ENCODE results near the gene FANCF. TPM values are rescaled to one million over a fixed set of nuclear protein-coding genes. Genes with fewer than 3 reads are reported as not detected.

Gene FANCF, protein sequence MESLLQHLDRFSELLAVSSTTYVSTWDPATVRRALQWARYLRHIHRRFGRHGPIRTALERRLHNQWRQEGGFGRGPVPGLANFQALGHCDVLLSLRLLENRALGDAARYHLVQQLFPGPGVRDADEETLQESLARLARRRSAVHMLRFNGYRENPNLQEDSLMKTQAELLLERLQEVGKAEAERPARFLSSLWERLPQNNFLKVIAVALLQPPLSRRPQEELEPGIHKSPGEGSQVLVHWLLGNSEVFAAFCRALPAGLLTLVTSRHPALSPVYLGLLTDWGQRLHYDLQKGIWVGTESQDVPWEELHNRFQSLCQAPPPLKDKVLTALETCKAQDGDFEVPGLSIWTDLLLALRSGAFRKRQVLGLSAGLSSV
- total RNA-seq: 10 to 100 TPM in 2 of 3 donors, 1 to 10 TPM in 1; 9.5 to 14.7 (median 12.9) TPM
- long read RNA-seq, donor 1, transcript FANCF-201 (1 exons, 2,952 nt): major isoform, 19 of 20 reads
- long read RNA-seq, donor 1, partial matches to known transcripts: 0 of 20 reads
- long read RNA-seq, donor 1, other reads (novel, unspliced or antisense): 1 of 20 reads
- long read RNA-seq, donor 2, transcript FANCF-201 (1 exons, 2,952 nt): major isoform, 13 of 13 reads
- long read RNA-seq, donor 2, partial matches to known transcripts: 0 of 13 reads
- long read RNA-seq, donor 2, other reads (novel, unspliced or antisense): 0 of 13 reads

- H3K4me1 ChIP-seq (ENCODE audit: low read depth): peaks cover 7% of the 10 kb centered on the region
- H3K36me3 ChIP-seq (ENCODE audit: low read depth): no peaks in the 10 kb centered on the region
- no peak for TF ChIP-seq CTCF (IDR thresholded peaks at IDR 0.05)
- H3K9me3 ChIP-seq: no peaks in the 10 kb centered on the region
- intact Hi-C loops (cut with DNase I, micrococcal nuclease): no loop called here
- ATAC-seq (peak; percentile 97), DNase-seq (peak; percentile 92 to 99 (median 93))
- H3K4me3 ChIP-seq: peak within 1 kb of the TSS; percentile 71
Measured at GRCh38 chr11:22625448-22626287, at the start of gene FANCF. TSS of gene FANCF (minus strand) at chr11:22625823. CDS start at chr11:22625810, 13 bp downstream.

DNA sequence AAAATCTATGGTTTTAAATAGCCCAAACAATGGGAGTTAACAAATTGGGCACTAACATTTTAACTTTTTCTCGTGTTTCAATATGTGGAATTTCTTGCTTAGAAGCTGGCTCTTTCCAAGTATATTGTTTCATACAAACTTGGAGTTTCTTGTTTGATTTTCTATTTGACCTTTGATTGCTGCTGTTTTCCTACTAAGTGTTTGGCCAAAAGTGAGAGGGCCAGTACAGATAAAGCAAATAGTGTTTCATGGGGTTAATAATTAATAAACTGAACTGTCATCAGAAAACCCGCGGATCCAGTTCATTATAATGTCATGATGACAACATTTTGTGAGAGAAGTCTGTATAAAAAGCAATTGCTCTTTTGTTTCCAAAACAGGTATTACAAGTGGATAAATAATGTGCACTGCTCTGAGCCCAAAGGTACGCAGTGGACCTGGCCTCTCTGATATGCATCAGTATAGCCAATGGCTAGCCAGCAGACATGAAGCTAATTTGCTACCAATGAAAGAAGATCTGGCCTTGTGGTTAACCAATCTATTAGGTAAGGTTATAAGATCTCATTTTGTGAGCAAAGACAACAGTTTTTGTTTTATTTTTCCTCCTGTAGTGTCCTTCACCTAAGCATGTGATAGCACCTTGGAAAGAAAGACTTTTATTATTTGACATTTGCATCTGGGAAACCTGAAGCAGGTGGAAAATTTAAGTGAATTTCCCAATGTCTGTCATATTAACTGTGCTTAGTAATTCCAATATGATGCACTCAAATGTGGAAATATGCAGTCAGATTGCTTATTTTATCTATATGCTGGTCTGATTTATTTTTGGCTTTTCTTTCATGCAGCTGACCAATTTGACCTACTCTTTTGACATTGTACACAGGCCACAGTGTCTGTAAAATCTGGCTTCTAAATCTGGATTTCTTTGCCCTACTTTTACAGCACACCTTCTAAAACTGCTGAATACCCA is 49.1 kb upstream of the FANCF start:
- peak; percentile 87 for ATAC-seq
- H3K9me3 ChIP-seq: no peaks in the 10 kb centered on the region
- no peak for DNase-seq
- H3K36me3 ChIP-seq (ENCODE audit: low read depth): no peaks in the 10 kb centered on the region
- intact Hi-C loops (cut with DNase I, micrococcal nuclease): no loop called here
- no peaks in the 10 kb centered on the region for H3K4me1 ChIP-seq (ENCODE audit: low read depth)
- TF ChIP-seq CTCF (IDR thresholded peaks at IDR 0.05): no peak
- H3K4me3 ChIP-seq: no peak overlapping the region

- H3K4me3 ChIP-seq: no peak overlapping the region
- H3K36me3 ChIP-seq (ENCODE audit: low read depth): no peaks in the 10 kb centered on the region
- intact Hi-C loops (cut with DNase I, micrococcal nuclease): loop anchor here in 1 of 2 donors (2.0 kb wide), 2 partner anchors 59 to 115 kb away; no protein-coding TSS in a partner anchor
- no peaks in the 10 kb centered on the region for H3K9me3 ChIP-seq
- no peaks in the 10 kb centered on the region for H3K4me1 ChIP-seq (ENCODE audit: low read depth)
- no peak for ATAC-seq
- no peak for DNase-seq
- TF ChIP-seq CTCF (IDR thresholded peaks at IDR 0.05): no peak
Measured at GRCh38 chr11:22671751-22672150, 46.1 kb upstream of the FANCF start.

DNA sequence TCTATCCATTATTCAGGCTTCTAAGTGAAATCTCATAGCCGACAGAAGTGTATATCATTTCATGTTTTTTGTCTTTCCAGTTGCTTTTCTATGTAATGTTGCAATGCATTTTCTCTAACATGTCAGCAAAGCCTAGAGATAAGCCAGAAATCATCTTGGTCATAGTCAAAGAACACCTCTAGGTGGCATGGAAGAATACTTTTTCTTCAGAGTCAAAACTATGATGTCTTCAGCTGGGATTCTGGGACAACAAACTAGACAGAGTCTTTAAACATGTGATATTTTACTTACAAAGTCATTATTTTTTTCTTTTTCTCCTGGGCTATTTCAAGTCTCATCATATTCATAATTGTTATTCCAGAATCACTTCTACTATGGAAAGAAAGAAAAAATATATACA is 45.2 kb upstream of the FANCF start:
- no peak for DNase-seq
- no peaks in the 10 kb centered on the region for H3K4me1 ChIP-seq (ENCODE audit: low read depth)
- ATAC-seq: peak; percentile 54

More for the DNA sequence above, 45.2 kb upstream of the FANCF start:
- Histone ChIP-seq H3K9me3 (no peaks in the 10 kb centered on the region), H3K36me3 (ENCODE audit: low read depth) (no peaks in the 10 kb centered on the region), H3K4me3 (no peak overlapping the region)
- no peak for TF ChIP-seq CTCF (IDR thresholded peaks at IDR 0.05)
- intact Hi-C loops (cut with DNase I, micrococcal nuclease): loop anchor here in 1 of 2 donors (2.0 kb wide), 2 partner anchors 60 to 116 kb away; no protein-coding TSS in a partner anchor
